AG09309 (cell line): ENCODE results near the gene ADNP2.

Experiments used
- DNase-seq: peaks from one replicate; pipeline ENCODE4 v3.0.0-alpha.2; 2010; ENCODE audit warnings: low read depth
- H3K4me3 ChIP-seq: 2 replicates; pipeline ENCODE4 v1.5.1; 2011; ENCODE audit warnings: mild to moderate bottlenecking, low read depth, low read length, moderate library complexity; ENCODE audit not compliant: control insufficient read depth
- CTCF ChIP-seq: IDR thresholded peaks from 2 replicates; pipeline ENCODE4 v1.5.1; 2011; ENCODE audit warnings: mild to moderate bottlenecking, low read depth, low read length, inconsistent platforms; ENCODE audit not compliant: insufficient read depth, control insufficient read depth; ENCODE audit errors: missing control alignments

Gene ADNP2

GRCh38 chr18:80088036-80088435 lies 21.0 kb upstream of the ADNP2 start:
- TF ChIP-seq CTCF, result no peak
- H3K4me3 ChIP-seq, result no peak overlapping the region
- DNase-seq, result no peak

GRCh38 chr18:80088823-80089222 lies 20.2 kb upstream of the ADNP2 start:
- TF ChIP-seq CTCF, result no peak
- no peak for DNase-seq

GRCh38 chr18:80095414-80095813 lies 13.6 kb upstream of the ADNP2 start:
- no peak for TF ChIP-seq CTCF
- no peak for DNase-seq
- no peak overlapping the region for H3K4me3 ChIP-seq

More at GRCh38 chr18:80088823-80089222, 20.2 kb upstream of the ADNP2 start:
- H3K4me3 ChIP-seq, result no peak overlapping the region

GRCh38 chr18:80096032-80096565 lies 13.0 kb upstream of the ADNP2 start:
- TF ChIP-seq CTCF, result no peak
- no peak for DNase-seq
- H3K4me3 ChIP-seq, result no peak overlapping the region

GRCh38 chr18:80097201-80097600 lies 11.9 kb upstream of the ADNP2 start:
- no peak for DNase-seq
- H3K4me3 ChIP-seq, result no peak overlapping the region
- no peak for TF ChIP-seq CTCF

- H3K4me3 ChIP-seq, result no peak overlapping the region
- TF ChIP-seq CTCF, result no peak
- peak; percentile 32 for DNase-seq
Measured at GRCh38 chr18:80103231-80103630, 5.8 kb upstream of the ADNP2 start.

- no peak overlapping the region for H3K4me3 ChIP-seq
- DNase-seq, result no peak
- no peak for TF ChIP-seq CTCF
Measured at GRCh38 chr18:80104364-80104779, 4.7 kb upstream of the ADNP2 start.
